Thoracic aorta (tissue), 2 donors: ENCODE results near the gene FBXO10. TPM values are rescaled to one million over a fixed set of nuclear protein-coding genes. Genes with fewer than 3 reads are reported as not detected.
"Not testable (repeated sequence)": the region's sequence is repeated elsewhere in the genome, so short reads cannot be mapped to it uniquely, and the experiment has no call there.

Source experiments
- ATAC-seq: fragments of 150-250 bp; one replicate; pipeline ENCODE4 v1.8.0; 2017; ENCODE audit warnings: low read depth; ENCODE audit not compliant: insufficient number of reproducible peaks, low FRiP score
- DNase-seq: peaks from one replicate; pipeline ENCODE4 v3.0.0-alpha.2; 2020; ENCODE audit warnings: low spot score
- H3K27ac ChIP-seq, 2 donors: fragments of 200-600 bp; sonication (generic); 1 replicate in 1 of 2; 2 replicates in 1 of 2; pipeline ENCODE4 v1.5.1; 2016; ENCODE audit warnings: mild to moderate bottlenecking in 2 of 2, moderate library complexity in 2 of 2
- H3K27me3 ChIP-seq: fragments of 200-600 bp; sonication (generic); replicated peaks from 2 replicates; pipeline ENCODE4 v1.6.0; 2016; ENCODE audit warnings: mild to moderate bottlenecking; ENCODE audit not compliant: insufficient read depth
- H3K36me3 ChIP-seq: fragments of 200-600 bp; sonication (generic); one replicate; pipeline ENCODE4 v1.5.1; 2016
- H3K4me1 ChIP-seq, 2 donors: fragments of 200-600 bp; sonication (generic); 1 replicate in 1 of 2; 2 replicates in 1 of 2; pipeline versions ENCODE4 v1.5.1 to v1.6.0; 2016; ENCODE audit warnings: low read depth in 2 of 2, mild to moderate bottlenecking in 1 of 2; ENCODE audit not compliant: control insufficient read depth in 1 of 2
- H3K4me3 ChIP-seq: fragments of 200-600 bp; sonication (generic); 2 replicates; pipeline ENCODE4 v1.5.1; 2016; ENCODE audit warnings: mild to moderate bottlenecking
- H3K9me3 ChIP-seq: fragments of 200-600 bp; sonication (generic); 2 replicates; pipeline ENCODE4 v1.5.1; 2016
- total RNA-seq, 2 donors: library from RNA; depleted of rRNA; stranded (reverse); fragments of >200 nt; gene quantifications; one replicate each; pipeline versions ENCODE4 v1.1.0 to v1.2.3, GENCODE V29; 2016
- TF ChIP-seq, protein P1 (sequence below): fragments of 200-600 bp; sonication (generic); IDR thresholded peaks from one replicate; pipeline ENCODE4 v1.5.1; 2019; ENCODE audit warnings: antibody characterized with exemption

The FBXO10 gene
- total RNA-seq, 2 donors from 2014 or later = 6.9 to 20.7 TPM

DNA sequence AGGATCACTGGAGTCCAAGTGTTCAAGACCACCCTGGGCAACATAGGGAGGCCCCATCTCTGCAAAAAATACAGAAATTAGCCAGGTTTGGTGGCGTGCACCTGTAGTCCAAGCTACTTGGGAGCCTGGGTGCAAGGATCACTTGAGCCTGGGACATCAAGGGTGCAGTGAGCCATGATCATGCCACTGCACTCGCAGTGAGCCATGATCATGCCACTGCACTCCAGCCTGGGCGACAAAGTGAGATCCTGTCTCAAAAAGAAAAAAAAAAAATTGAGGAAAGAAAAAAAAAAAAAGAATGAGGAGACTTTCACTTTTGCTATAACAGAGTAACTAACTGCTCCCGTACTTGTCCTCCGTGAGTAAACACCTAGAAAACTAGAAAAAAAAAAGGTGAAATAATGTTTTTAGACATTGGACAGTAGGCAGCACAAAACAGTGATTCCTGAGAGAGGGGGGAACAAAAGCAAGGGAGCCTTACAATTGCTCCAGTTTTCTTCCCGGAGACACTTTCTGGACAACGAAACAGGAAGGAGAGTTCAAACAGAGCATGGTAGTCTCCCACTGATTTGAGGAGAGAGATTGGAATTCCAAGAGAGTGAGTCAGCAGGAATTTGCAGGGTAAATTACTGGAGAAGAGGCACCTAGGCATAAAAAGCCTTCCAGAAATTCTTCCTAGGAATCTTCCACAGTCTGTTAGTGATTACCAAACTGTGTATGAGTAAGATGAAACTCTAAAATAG, 104.1 kb downstream of the FBXO10 start:
- ATAC-seq (peak; percentile 66), DNase-seq (no peak)
- no peaks in the 10 kb centered on the region for H3K27me3 ChIP-seq
- H3K4me1 ChIP-seq = peaks cover 8 to 13% of the 10 kb centered on the region in 2 donors
- no peaks in the 10 kb centered on the region for H3K36me3 ChIP-seq
- peak overlapping the region; percentile 84 to 90 for H3K27ac ChIP-seq
- peak overlapping the region; percentile 72 for H3K4me3 ChIP-seq
- H3K9me3 ChIP-seq = peaks cover 6% of the 10 kb centered on the region
- TF ChIP-seq, protein P1, sequence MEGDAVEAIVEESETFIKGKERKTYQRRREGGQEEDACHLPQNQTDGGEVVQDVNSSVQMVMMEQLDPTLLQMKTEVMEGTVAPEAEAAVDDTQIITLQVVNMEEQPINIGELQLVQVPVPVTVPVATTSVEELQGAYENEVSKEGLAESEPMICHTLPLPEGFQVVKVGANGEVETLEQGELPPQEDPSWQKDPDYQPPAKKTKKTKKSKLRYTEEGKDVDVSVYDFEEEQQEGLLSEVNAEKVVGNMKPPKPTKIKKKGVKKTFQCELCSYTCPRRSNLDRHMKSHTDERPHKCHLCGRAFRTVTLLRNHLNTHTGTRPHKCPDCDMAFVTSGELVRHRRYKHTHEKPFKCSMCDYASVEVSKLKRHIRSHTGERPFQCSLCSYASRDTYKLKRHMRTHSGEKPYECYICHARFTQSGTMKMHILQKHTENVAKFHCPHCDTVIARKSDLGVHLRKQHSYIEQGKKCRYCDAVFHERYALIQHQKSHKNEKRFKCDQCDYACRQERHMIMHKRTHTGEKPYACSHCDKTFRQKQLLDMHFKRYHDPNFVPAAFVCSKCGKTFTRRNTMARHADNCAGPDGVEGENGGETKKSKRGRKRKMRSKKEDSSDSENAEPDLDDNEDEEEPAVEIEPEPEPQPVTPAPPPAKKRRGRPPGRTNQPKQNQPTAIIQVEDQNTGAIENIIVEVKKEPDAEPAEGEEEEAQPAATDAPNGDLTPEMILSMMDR = no peak

DNA sequence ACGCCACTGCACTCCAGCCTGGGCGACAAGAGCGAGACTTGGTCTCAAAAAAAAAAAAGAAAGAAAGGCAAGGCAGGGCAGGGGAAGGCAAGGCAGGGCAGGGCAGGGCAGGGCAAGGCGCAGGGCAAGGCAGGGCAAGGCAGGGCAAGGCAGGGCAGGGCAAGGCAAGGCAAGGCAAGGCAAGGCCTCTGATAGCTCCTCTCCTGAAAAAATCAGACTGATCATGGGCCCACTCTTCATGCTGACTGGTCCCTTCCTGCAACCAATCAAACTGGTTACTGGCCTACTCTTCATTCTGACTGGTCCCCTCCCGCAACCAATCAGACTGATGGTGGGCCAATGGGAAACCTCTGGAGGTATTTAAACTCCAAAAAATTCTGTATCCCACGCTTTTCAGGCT, 107.6 kb downstream of the FBXO10 start:
- DNase-seq (no peak), ATAC-seq (no peak)
- Histone ChIP-seq H3K4me1 (peaks cover 13 to 27% of the 10 kb centered on the region in 2 donors), H3K9me3 (no peaks in the 10 kb centered on the region), H3K27ac (no peak overlapping the region), H3K36me3 (no peaks in the 10 kb centered on the region), H3K27me3 (no peaks in the 10 kb centered on the region), H3K4me3 (no peak overlapping the region)
- TF ChIP-seq, protein P1 = no peak

DNA sequence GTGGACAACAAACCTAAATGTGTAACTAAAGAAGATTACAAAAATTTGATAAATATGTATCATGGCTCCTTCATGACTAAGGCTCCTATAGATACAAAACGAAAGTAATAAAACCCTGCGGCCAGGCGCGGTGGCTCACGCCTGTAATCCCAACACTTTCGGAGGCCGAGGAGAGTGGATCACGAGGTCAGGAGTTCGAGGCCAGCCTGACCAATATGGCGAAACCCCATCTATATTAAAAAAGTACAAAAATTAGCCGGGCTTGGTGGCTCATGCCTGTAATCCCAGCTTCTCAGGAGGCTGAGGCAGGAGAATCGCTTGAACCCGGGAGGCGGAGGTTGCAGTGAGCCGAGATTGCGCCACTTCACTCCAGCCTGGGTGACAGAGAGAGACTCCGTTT, 108.7 kb downstream of the FBXO10 start:
- not testable (repeated sequence) for H3K4me3 ChIP-seq, H3K9me3 ChIP-seq, DNase-seq, H3K27me3 ChIP-seq, ATAC-seq, H3K36me3 ChIP-seq, H3K27ac ChIP-seq
- H3K4me1 ChIP-seq = peaks cover 13 to 34% of the 10 kb centered on the region in 2 donors

DNA sequence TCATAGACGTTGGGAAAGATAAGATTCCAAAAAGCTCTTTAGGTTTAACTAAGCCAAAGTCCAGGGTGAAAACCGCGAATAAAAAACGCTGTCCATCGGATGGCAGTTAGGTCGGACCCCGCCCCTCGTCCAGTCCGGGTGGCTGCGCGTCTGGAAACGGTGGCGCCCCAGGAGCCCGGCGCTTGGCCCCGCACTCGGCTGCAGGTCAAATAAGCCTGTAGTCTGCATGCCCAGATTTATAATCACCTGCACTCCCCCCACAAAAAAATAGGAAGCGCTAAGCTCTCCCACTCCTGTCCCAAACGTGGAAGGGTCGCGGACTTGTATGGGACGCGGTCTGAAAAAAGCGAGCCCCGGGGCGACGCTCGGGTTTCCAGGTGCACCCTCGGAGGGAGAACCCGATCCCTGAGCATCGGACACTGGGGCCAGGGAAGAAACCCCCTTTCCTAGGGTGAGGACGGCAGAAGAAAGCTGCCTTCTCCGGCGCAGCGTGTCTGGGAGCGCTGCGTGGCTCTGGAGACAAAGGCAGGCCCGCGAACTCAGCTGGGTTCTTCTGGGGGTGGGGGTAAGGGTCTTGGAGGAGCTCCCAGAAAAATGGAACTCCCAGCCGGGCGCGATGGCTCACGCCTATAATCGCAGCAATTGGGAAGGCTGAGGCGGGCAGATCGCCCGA, 110.0 kb downstream of the FBXO10 start:
- Histone ChIP-seq H3K4me1 (peaks cover 17 to 38% of the 10 kb centered on the region in 2 donors), H3K27me3 (no peaks in the 10 kb centered on the region), H3K4me3 (peak overlapping the region; percentile 97), H3K9me3 (no peaks in the 10 kb centered on the region), H3K36me3 (no peaks in the 10 kb centered on the region), H3K27ac (peak overlapping the region; percentile 88 to 100)
- no peak for ATAC-seq
- TF ChIP-seq, protein P1 = no peak
- no peak for DNase-seq

DNA sequence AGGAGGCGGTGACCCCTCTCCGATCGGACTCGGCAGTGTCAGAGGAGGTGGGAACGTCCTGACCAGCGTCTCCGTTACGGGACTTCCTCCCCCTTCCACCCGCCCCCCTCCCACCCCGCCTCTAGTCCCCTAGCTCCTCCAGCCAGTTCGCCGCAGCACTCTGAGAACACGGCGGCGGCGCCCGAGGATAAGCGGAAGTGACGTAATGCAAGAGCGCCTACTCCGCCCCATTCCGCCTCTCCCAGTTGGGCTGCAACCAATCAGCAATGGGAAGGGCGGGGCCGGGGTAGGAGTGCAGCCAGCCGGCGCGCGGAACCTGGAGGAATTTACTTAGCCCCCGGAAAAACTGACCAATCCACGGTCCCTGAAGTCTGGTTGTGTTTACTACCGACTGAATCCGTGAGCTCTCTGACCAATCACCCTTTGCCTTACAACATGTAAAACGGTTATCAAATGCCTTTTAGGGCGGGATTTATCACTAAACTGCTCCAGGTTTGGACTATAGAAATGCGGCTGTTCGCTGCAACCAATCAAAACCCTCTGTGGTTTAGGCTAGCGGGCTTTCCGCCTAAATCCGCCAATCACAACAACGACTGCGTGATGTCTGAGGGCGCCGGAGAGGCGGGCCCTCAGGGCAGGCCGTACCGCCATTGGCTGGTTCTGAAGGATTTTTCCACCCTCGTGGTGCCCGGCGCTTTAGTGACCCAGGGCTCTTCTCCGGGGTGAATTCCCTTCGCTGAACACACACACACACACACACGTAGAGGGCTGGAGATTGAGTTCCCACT, 110.7 kb downstream of the FBXO10 start, which contains the start of gene ZBTB5:
ZBTB5 (minus strand) TSS at position 202 of the 788 bp plus-strand sequence. CDS start 22,899 bp downstream, outside the sequence.
- Histone ChIP-seq H3K4me1 (peaks cover 17 to 42% of the 10 kb centered on the region in 2 donors), H3K36me3 (no peaks in the 10 kb centered on the region), H3K27me3 (no peaks in the 10 kb centered on the region), H3K9me3 (no peaks in the 10 kb centered on the region), H3K27ac (peak within 1 kb of the TSS; percentile 98 to 100), H3K4me3 (peak within 1 kb of the TSS; percentile 97)
- ATAC-seq = peak; percentile 99
- DNase-seq = peak; percentile 99
- TF ChIP-seq, protein P1 = no peak
